ENCODE results near the gene ADCY3. TPM values are rescaled to one million over a fixed set of nuclear protein-coding genes. Genes with fewer than 3 reads are reported as not detected.
"Not testable (repeated sequence)": the region's sequence is repeated elsewhere in the genome, so short reads cannot be mapped to it uniquely, and the experiment has no call there.

Gene ADCY3
- total RNA-seq, 4 donors from 2014 or later: 14.8 to 48.3 (median 34.3) TPM

DNA sequence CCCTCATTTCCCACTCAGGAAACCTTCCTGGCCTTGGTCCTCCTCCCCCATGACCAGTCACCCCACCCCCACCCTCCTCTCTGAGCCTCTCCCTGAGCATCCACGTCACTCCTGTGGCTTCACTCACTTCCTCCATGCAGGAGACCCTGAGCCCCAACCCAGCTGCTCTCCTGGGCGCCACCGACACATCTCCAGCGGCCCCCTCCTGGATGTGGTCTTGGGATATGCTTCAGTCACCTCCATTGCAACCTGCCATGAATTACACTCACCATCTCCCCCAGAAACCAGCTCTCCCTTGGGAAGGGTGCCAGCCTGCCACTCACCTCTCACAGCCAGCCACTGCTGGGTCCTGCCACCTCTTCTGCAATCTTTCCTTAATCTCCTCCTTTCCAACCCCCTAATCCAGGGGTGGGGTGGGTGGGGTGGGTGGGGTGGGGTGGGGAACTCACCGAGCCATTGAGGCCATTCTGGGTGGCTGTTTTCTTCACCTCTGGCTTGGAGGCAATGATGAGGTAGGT is 82.0 kb downstream of the ADCY3 start:
- Histone ChIP-seq H3K27ac (no peak overlapping the region), H3K4me3 (no peak overlapping the region), H3K9me3 (no peaks in the 10 kb centered on the region), H3K36me3 (peaks cover 0 to 94% (median 0%) of the 10 kb centered on the region in 3 donors), H3K27me3 (no peaks in the 10 kb centered on the region), H3K4me1 (no peaks in the 10 kb centered on the region)
- intact Hi-C loops (cut with DNase I): no loop called here
- WGBS, 2 donors: 76 to 96% methylated on average over 4 of the region's 5 CpGs
- TF ChIP-seq CTCF (IDR thresholded peaks at IDR 0.05) (no peak), POLR2A (IDR thresholded peaks at IDR 0.05) (no peak)
- DNase-seq: no peak

DNA sequence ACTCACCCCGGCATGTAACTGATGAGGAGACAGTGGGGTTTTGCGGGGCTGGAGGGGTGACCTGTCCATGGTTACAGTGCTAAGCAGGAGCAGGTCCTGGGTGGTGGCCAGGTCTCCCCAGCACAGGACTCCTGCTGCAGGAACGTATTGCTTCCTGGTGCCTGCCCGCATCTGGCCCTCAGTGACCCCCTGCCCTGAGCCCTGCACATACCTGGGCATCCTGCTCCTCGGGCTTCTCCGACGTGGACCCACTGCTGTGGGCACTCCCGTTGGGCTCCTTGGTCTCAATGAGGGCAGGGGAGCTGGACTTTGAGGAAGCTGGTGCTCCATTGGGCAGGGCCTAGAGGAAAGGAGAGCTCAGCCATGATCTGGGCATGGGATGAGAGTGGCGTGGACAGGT is 83.3 kb downstream of the ADCY3 start:
- intact Hi-C loops (cut with DNase I): no loop called here
- Histone ChIP-seq H3K27ac (no peak overlapping the region), H3K36me3 (peaks cover 0 to 80% (median 0%) of the 10 kb centered on the region in 3 donors), H3K27me3 (no peaks in the 10 kb centered on the region), H3K4me1 (peaks cover 0 to 5% (median 0%) of the 10 kb centered on the region in 3 donors), H3K4me3 (no peak overlapping the region), H3K9me3 (no peaks in the 10 kb centered on the region)
- TF ChIP-seq CTCF (IDR thresholded peaks at IDR 0.05) (no peak), POLR2A (IDR thresholded peaks at IDR 0.05) (no peak)
- 94 to 100% methylated on average over 1 to 3 of the region's 9 CpGs for WGBS, 2 donors
- DNase-seq: no peak

- intact Hi-C loops (cut with DNase I): no loop called here
- no peak overlapping the region for H3K4me3 ChIP-seq
- WGBS, 2 donors: 94 to 96% methylated on average over 6 of the region's 8 CpGs
- TF ChIP-seq CTCF (IDR thresholded peaks at IDR 0.05) (no peak), POLR2A (IDR thresholded peaks at IDR 0.05) (no peak)
- peaks cover 0 to 5% (median 0%) of the 10 kb centered on the region in 3 donors for H3K4me1 ChIP-seq
- no peak overlapping the region for H3K27ac ChIP-seq
- H3K36me3 ChIP-seq: peaks cover 0 to 77% (median 0%) of the 10 kb centered on the region in 3 donors
- no peaks in the 10 kb centered on the region for H3K27me3 ChIP-seq
- H3K9me3 ChIP-seq: no peaks in the 10 kb centered on the region
- no peak for DNase-seq
These were observed 83.8 kb downstream of the ADCY3 start for GRCh38 chr2:24836206-24836605.

GRCh38 chr2:24835411-24835810 is 84.6 kb downstream of the ADCY3 start:
- H3K27ac ChIP-seq; H3K9me3 ChIP-seq; H3K4me1 ChIP-seq; intact Hi-C loops (cut with DNase I); H3K27me3 ChIP-seq; DNase-seq; H3K4me3 ChIP-seq: not testable (repeated sequence)
- WGBS, 2 donors: 50 to 56% methylated on average over 5 to 7 of the region's 8 CpGs
- peaks cover 0 to 77% (median 0%) of the 10 kb centered on the region in 3 donors for H3K36me3 ChIP-seq

GRCh38 chr2:24834733-24835395 is 85.2 kb downstream of the ADCY3 start:
- intact Hi-C loops (cut with DNase I): no loop called here
- 60 to 93% methylated on average over 3 to 6 of the region's 20 CpGs for WGBS, 2 donors
- Histone ChIP-seq H3K27me3 (no peaks in the 10 kb centered on the region), H3K4me1 (peaks cover 0 to 5% (median 0%) of the 10 kb centered on the region in 3 donors), H3K36me3 (peaks cover 0 to 77% (median 0%) of the 10 kb centered on the region in 3 donors), H3K27ac (no peak overlapping the region), H3K4me3 (no peak overlapping the region), H3K9me3 (no peaks in the 10 kb centered on the region)
- TF ChIP-seq CTCF (IDR thresholded peaks at IDR 0.05) (no peak), POLR2A (IDR thresholded peaks at IDR 0.05) (no peak)
- DNase-seq: no peak

Measured in esophagus squamous epithelium (tissue), 5 donors.